Stimulated activated CD4-positive, alpha-beta T cell treated with anti-CD3 and anti-CD28 coated beads, Interleukin-15, amount 100 ng/mL, for 1 hour (primary cell): ENCODE measurements around the gene PAXX.

ENCODE experiments used
- DNase-seq, 2 donors: peaks; one replicate each; pipeline ENCODE4 v3.0.0-alpha.2; 2020; ENCODE audit warnings: low read depth in 1 of 2, low spot score in 1 of 2

Gene PAXX

GRCh38 chr9:136980669-136981478, 11.3 kb upstream of the PAXX start:
- no peak for DNase-seq

DNA sequence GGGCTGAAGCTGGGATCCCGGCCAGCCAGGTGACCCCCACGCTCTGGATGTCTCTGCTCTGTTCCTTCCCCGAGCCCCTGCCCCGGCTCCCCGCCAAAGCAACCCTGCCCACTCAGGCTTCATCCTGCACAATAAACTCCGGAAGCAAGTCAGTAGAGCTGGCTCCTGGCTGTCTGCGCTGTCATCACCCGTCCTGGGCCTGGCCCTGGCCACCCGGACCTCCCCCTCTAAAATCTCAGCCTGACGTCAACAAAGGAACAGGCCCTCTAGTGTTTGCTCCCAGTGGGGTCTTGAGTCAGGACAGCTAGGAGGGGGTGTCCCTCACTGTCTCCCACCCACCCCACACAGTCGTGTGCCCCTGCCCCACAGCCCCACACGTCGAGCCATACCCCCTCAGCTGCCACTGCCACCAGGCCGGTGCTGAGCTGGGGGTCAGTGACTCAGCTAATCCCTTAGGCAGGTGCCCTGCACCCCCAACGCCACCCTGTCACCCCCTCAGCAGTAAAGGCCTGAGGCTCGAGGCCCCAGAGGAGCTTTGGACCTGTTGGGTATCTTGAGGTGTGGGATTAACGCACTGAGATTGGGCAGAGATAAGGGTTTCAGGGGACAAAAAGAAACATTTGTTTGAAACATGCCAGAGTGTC, 10.5 kb upstream of the PAXX start:
- no peak for DNase-seq

DNA sequence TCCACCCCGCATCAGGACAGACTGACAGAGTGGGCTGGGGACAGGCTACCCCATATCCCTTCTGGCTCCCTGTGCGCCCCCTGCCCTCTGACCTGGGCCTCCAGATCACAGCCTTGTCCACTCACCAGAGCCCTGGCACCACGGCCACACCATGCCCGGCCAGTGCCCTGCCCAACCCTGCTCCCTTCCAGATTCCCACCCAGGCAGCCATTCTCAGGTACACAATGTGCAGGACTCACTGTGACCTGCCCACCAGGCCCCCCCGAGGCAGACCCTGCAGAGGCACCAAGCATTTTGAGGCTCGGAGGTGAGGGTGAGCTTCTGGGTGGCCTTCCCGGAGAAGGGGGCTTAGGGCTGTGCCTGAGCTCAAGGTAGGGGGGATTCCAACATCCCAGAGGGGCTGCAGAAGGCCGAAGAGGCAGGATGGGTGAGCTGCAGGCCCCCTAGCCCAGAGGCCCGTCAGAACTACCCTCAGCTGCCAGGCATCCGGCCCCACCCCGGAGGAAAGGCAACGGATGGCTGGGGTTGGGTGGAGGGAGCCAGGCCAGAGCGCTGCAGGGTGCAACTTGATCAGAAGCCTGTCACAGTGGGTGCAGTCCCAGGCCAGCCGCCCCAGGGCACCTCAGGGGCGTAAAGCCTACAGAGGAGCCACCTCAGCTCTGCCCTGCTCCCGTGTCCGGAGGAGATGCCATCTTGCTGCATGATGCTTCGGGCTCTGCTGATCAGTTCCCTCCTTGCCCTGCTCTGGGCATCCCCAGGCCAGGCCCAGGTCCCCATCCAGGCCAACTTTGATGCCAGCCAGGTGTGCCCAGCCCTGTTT, 9.8 kb upstream of the PAXX start, which contains the start of gene LCNL1:
Gene LCNL1, plus strand, starts transcription at position 762 of the 820 bp plus-strand sequence. CDS start 594 bp downstream, outside the sequence.
- no peak for DNase-seq

GRCh38 chr9:136983167-136983566, 9.1 kb upstream of the PAXX start:
- DNase-seq: no peak

DNA sequence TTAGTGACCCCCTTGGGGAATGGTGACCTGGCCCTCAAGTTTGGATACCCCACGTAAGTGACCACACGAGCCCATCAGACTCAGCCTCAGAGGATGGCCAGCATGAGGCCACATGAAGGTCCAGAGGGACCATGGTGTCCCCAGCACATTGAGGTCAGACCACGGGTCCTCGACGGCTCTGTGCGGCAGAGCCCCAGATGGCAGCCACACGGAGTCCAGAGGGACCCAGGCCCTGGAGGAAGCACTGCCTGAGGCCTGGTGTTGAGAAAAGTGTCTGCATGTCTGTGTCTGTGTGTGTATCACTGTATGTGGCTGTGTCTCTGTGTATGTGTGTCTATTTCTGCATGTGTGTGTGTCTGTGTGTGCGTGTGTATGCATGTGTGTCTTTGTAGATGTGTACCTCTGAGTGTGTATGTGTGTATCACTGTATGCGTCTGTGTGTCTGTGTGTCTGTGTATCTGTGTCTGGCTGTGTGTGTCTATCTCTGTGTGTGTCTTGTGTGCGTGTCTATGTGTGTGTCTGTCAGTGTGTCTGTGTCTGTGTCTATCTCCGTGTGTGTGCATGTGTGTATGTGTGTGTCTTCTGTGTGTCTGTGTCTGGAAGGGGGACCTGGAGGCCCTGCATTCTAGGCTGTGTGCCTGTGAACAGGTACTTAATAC, 8.4 kb upstream of the PAXX start:
- DNase-seq: no peak

DNA sequence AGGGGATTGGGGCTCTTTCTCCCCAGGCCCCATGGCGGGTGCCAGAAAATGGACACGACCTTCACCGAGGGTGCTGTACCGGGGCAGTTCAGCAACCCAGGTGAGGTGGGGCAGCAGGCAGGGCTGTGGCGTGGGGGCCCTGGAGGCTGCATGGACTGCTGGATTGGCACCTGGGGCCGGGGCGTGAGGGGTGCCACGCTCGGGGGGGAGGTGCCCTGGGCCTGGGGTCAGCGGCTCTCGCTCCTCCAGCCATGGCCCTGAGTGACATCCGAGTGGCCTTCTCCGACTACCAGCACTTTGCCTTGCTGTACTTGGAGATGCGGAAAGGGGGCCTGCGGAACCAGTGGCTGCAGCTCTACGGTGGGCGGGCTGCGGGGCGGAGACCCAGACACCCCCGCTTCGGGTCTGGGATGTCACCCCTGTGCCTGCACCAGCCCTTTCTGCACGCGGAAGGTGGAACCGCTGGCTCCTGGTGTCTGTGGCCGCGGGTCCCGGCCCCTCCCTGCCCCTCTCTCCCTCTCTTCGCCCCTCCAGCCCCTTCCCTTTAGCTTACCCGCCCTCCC, 7.7 kb upstream of the PAXX start:
- DNase-seq: no peak

GRCh38 chr9:136985027-136985602, 7.1 kb upstream of the PAXX start:
- DNase-seq: no peak

- DNase-seq: no peak
Measured at GRCh38 chr9:136985853-136986252, 6.4 kb upstream of the PAXX start.

DNA sequence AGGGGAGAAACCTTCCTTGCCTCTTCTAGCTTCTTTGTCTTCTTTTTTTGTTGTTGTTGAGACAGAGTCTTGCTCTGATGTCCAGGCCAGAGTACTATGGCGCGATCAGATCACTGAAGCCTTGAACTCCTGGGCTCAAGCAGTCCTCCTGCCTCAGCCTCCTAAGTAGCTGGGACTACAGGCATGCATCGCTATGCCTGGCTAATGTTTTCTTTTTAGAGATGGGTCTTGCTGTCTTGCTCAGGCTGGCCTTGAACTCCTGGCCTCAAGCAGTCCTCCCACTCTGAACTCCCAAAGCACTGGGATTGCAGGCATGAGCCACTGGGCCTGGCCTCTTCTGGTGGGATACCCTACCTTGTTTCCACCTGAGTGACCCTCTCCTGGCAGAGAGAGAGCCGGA, 3.4 kb upstream of the PAXX start:
- DNase-seq: no peak

- DNase-seq: no peak
Measured at GRCh38 chr9:136990242-136990911, 1.8 kb upstream of the PAXX start.

DNA sequence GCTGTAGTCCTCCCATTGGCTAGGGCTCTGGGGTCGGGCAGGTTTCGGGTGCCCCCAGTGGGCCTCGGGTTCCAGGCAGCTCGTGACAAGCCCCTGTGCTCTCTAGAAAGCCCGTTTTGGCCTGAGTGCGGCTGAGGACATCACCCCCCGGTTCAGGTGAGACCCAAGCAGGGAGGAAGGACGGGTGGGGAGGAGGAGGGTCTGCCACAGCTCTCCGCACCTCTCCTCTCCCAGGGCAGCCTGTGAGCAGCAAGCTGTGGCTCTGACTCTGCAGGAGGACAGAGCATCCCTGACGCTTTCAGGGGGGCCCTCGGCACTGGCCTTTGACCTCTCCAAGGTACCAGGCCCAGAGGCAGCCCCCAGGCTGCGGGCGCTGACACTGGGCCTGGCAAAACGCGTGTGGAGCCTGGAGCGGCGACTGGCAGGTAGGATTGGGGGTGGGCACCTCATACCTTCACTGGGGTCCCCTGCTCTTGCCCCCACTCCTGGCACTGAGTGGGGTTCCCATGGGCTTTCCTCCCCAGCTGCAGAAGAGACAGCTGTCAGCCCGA, 672 bp downstream of the PAXX start:
- no peak for DNase-seq

DNA sequence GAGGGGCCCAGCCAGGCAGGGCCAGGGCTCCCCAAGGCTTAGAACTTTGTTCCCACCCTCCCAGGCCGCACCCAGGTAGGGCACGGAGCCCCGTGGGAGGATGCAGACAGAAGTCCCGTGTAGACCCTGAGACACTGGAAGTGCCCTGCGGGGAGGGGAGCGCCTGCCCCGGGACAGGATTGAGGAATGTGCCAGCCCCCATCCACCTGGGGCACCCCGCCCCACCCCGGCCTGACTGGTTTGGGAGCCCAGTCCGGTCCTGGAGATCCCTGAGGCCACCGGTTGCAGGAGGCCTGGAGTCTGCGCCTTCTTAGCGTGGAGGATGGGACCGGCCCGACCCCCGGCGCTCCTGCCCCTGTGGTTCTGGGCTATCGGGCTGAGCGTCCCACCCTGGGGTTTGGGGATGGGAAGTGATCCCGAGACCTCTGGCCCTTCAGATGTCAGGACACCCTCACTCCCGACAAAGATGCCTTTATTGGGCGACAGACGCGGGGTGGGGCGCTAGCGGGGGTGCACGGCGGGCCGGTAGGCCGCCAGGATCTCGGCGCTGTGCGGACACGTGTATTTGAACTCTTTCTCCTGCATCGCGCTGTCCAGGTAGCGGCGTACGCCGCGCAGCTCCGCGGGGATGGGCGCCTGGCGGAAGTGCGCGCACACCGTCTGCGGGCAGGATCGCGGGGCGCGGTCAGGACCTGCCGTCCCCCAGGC, 2.1 kb downstream of the PAXX start:
- DNase-seq: no peak

DNA sequence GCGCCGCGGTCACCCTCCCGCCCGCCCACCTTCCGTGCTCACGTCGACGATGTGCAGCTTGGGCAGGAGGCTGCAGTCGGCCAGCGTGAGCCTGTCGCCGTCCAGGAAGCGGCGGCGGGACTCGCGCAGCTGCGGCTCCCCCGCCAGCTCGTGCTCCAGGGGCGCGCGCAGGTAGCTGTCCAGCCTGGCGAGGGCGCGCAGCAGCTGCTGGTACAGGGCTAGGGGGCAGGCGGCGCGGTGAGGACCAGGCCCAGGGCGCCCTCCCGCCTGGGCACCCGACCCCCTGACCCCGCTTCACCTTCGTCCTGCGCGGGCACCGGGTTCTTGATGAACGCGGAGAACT, 2.6 kb downstream of the PAXX start:
- DNase-seq: no peak

DNA sequence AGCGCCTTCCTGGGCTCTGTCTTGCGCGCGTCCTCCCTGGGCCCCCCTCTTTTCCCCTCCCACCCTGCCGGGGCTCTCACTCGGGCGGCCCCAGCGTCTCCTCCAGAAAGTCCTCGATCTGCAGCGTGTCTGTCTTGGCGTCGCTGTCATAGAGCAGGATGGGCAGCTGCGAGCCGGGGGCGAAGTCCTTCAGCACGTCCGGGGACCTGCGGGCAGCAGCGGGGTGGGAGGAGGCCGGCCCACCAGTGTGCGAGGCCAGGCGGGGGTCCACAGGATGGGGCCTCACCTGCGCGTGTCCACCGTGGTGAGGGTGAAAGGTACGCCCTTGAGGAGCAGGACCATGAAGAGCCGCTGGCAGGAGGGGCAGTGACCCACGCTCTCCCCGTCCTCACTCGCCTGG, 3.1 kb downstream of the PAXX start:
- no peak for DNase-seq

GRCh38 chr9:136995772-136996311, 3.6 kb downstream of the PAXX start:
- no peak for DNase-seq

DNA sequence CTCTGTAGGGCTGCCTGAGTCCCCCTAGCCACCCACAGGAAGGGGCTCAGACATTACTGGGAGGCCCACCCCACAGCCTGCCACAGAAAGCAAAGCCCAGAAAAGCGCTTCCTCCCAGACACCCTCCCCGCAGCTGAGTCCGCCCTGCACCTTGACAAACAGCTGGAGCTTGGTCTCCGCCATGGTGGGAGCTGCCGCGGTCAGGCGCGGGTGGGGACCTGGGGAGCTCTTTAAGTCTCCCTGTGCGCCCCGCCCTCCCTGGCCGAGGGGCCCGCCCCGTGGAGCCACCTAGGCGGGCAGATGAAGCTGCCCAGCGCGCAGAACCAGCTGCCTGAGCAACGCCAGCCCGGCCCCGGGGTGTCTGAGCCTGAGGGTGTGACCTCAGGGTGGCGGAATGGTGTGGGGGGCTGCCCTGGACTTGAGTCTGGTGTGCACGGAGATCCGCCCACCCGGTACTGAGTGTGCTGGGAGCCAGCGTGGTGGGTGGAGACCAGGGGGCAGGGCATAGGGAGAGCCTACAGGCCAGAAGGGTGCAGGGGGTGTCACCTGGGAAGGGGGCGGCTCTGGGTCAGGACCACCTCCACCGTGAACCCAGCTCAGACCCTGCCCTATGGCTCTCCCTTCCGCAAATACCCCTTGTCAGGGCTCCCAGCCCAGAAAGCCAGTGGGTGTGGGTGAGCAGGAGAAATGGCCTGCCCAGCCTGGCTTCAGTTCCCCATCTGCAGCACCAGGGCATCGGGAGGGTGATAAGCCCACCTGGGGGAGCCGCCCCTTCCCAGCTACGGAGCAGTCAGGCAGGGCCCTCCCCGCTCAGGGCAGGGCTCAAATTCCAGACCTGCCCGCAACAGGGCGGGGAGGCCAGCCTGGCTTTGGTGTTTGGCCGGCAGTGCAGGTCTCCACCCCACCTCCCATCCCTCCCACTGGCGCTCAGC, 4.4 kb downstream of the PAXX start, which contains the start of gene CLIC3:
Gene CLIC3, minus strand, starts transcription at position 208 of the 932 bp plus-strand sequence. Its CDS starts 25 bp downstream, at position 183.
- peak; percentile 20 to 28 for DNase-seq

GRCh38 chr9:136997371-136997770, 5.1 kb downstream of the PAXX start:
- no peak for DNase-seq

- DNase-seq: no peak
Measured at GRCh38 chr9:136997830-136998234, 5.6 kb downstream of the PAXX start.
